HepG2 (cell line): ENCODE data around the gene RPAP2. TPM values are rescaled to one million over a fixed set of nuclear protein-coding genes. Genes with fewer than 3 reads are reported as not detected.
A peak's percentile ranks its signal among the peaks of the same experiment; 100 is the strongest.
"Not testable (repeated sequence)": the region's sequence is repeated elsewhere in the genome, so short reads cannot be mapped to it uniquely, and the experiment has no call there.

ENCODE experiments used
- ATAC-seq: fragments of 200-7000 bp; cut with Tn5 transposase; 3 replicates; pipeline ENCODE4 v1.9.1; 2020; ENCODE audit warnings: mild to moderate bottlenecking, moderate library complexity
- BruUV-seq: library from RNA; stranded (reverse); fragments of 400-500 nt; replicated peaks from 2 replicates; lab custom pipeline; 2021; lab: Mats Ljungman, UMichigan
- CTCF ChIA-PET: fragments of 300-600 bp; formaldehyde crosslinking; extraction: SDS; loops from one replicate; lab custom pipeline; 2021; ENCODE audit warnings: low total read pairs, inconsistent platforms, low intra/inter-chr PET ratio; lab: Yijun Ruan, JAX
- POLR2A ChIA-PET: fragments of 350-600 bp; sonication (Branson Sonifier 250); formaldehyde crosslinking; loops from one replicate; lab custom pipeline; 2020; ENCODE audit warnings: antibody characterized with exemption, inconsistent platforms; lab: Yijun Ruan, JAX
- DNase-seq: peaks from one replicate; pipeline ENCODE4 v3.0.0-alpha.2; 2015; ENCODE audit warnings: low spot score
- FAIRE-seq: peaks from 3 replicates; lab custom pipeline; 2011; peaks lifted over from hg19 to GRCh38; lab: Jason Lieb, UNC
- H2AFZ ChIP-seq: one replicate; pipeline ENCODE4 v1.6.1; 2011; ENCODE audit warnings: low read length, inconsistent platforms
- H3K27ac ChIP-seq: fragments of 300-600 bp; 3 replicates; pipeline ENCODE4 v1.8.0; 2011; ENCODE audit warnings: mixed run types, mild to moderate bottlenecking, mixed read lengths, low read length, inconsistent platforms; ENCODE audit not compliant: insufficient read depth; ENCODE audit errors: extremely low read length
- H3K27me3 ChIP-seq, 2 experiments: fragments of 200-600 bp in 1 of 2; 2 replicates in 1 of 2; 3 replicates in 1 of 2; pipeline versions ENCODE4 v1.6.0 to v1.8.0; 2011; ENCODE audit warnings: low read length in 2 of 2, mild to moderate bottlenecking in 2 of 2, moderate library complexity in 2 of 2, inconsistent platforms in 1 of 2; ENCODE audit not compliant: insufficient read depth in 2 of 2, control insufficient read depth in 1 of 2
- H3K36me3 ChIP-seq, 2 experiments: fragments of 200-600 bp in 1 of 2; replicated peaks in 1 of 2; 2 replicates in 1 of 2; 3 replicates in 1 of 2; pipeline versions ENCODE4 v1.5.1 to v1.8.0; 2011; ENCODE audit warnings: low read length in 2 of 2, inconsistent platforms in 1 of 2; ENCODE audit not compliant: insufficient read depth in 2 of 2, control insufficient read depth in 1 of 2
- H3K4me1 ChIP-seq: 2 replicates; pipeline ENCODE4 v1.5.1; 2012; ENCODE audit warnings: low read length, inconsistent platforms; ENCODE audit not compliant: insufficient read depth
- H3K4me2 ChIP-seq: 2 replicates; pipeline ENCODE4 v1.6.0; 2011; ENCODE audit warnings: low read depth, low read length, inconsistent platforms
- H3K4me3 ChIP-seq, 3 experiments: fragments of 200-600 bp in 1 of 3; sonication (generic), shearing (Covaris generic) in 1 of 3; replicated peaks in 1 of 3; 2 replicates each; pipeline ENCODE4 v1.5.1; 2011 to 2016; ENCODE audit warnings: low read length in 3 of 3, inconsistent platforms in 2 of 3, low read depth in 2 of 3, mild to moderate bottlenecking in 2 of 3, control low read depth in 1 of 3, mixed read lengths in 1 of 3; ENCODE audit not compliant: insufficient read depth in 1 of 3
- H3K79me2 ChIP-seq: one replicate; pipeline ENCODE4 v1.6.1; 2011; ENCODE audit warnings: low read length, inconsistent platforms; ENCODE audit not compliant: insufficient read depth
- H3K9ac ChIP-seq: 2 replicates; pipeline ENCODE4 v1.6.0; 2011; ENCODE audit warnings: mild to moderate bottlenecking, low read depth, low read length, inconsistent platforms; ENCODE audit not compliant: insufficient read depth
- H3K9me3 ChIP-seq: 2 replicates; pipeline ENCODE4 v1.5.1; 2012; ENCODE audit warnings: mild to moderate bottlenecking, low read length
- H4K20me1 ChIP-seq: 2 replicates; pipeline ENCODE4 v1.6.0; 2011; ENCODE audit warnings: inconsistent platforms, mild to moderate bottlenecking, low read length, moderate library complexity; ENCODE audit not compliant: insufficient read depth
- RAD21 ChIP-seq: fragments of 450-650 bp; formaldehyde crosslinking; IDR thresholded peaks from 2 replicates; pipeline ENCODE4 v1.5.0; 2020; ENCODE audit warnings: mild to moderate bottlenecking
- SMC3 ChIP-seq: IDR thresholded peaks from 2 replicates; pipeline ENCODE4 v1.6.1; 2011; ENCODE audit warnings: low read length, improper control_type of control experiment
- STAG1 ChIP-seq: sonication (generic); formaldehyde crosslinking; IDR thresholded peaks from 2 replicates; pipeline ENCODE4 v1.4.0; 2020; ENCODE audit warnings: missing genetic modification reagents
- ZNF501 ChIP-seq: sonication (generic); formaldehyde crosslinking; IDR thresholded peaks from 2 replicates; pipeline ENCODE4 v1.5.1; 2020; ENCODE audit warnings: mild to moderate bottlenecking, moderate library complexity, missing genetic modification reagents
- ZNF629 ChIP-seq: sonication (generic); formaldehyde crosslinking; conservative IDR thresholded peaks from 2 replicates; pipeline ENCODE4 v1.5.0; 2020; ENCODE audit warnings: missing genetic modification reagents
- ZSCAN20 ChIP-seq: sonication (generic); formaldehyde crosslinking; IDR thresholded peaks from 2 replicates; pipeline ENCODE4 v1.4.0; 2020; ENCODE audit warnings: missing genetic modification reagents, mild to moderate bottlenecking, borderline replicate concordance
- WGBS: methylation state at CpG from one replicate; pipeline ENCODE4 v1.1.6; 2017; ENCODE audit warnings: low lambda C conversion rate; 5-methylcytosine and 5-hydroxymethylcytosine counted together
- in situ Hi-C: cut with HindIII; loops from 2 replicates; pipeline ENCODE4 v1.10.0; 2017; ENCODE audit warnings: low pct_unique_long_range_greater_than_20kb; ENCODE audit not compliant: extremely low pct_ligation_motif_present
- intact Hi-C: fragments of 100-400 bp; cut with micrococcal nuclease; formaldehyde crosslinking; loops from one replicate; pipeline ENCODE4 v1.10.0; 2022; ENCODE audit not compliant: unreplicated experiment
- polyA plus RNA-seq, 8 experiments: library from polyadenylated mRNA; depleted of rRNA in 3 of 8; stranded (reverse) in 7 of 8; unstranded in 1 of 8; fragments of >200 nt; fragmentation: Illumina TruSeq in 4 of 8; extraction: Trizol in 4 of 8; gene quantifications; 2 replicates each; pipeline versions ENCODE4 v1.2.1 to v1.2.3, GENCODE V29; 2011 to 2016; ENCODE audit warnings: low read depth in 4 of 8, missing spikeins in 1 of 8, mixed read lengths in 1 of 8; ENCODE audit not compliant: insufficient read depth in 1 of 8
- total RNA-seq, 5 experiments: library from RNA; depleted of rRNA; stranded (reverse); fragments of >200 nt; fragmentation: Illumina TruSeq; extraction: Trizol; gene quantifications; 2 replicates each; pipeline ENCODE4 v1.2.3, GENCODE V29; 2016; ENCODE audit warnings: low read depth in 1 of 5
- TF ChIP-seq, protein P1 (sequence below): sonication (generic); formaldehyde crosslinking; IDR thresholded peaks from 2 replicates; pipeline ENCODE4 v1.5.0; 2020; ENCODE audit warnings: mild to moderate bottlenecking, missing genetic modification reagents, moderate library complexity

The RPAP2 gene
- total and polyA plus RNA-seq, 2 of the 13 experiments (the other 11 are each of a cell fraction or from before 2014, with no cell fraction given), result 10.0 to 34.8 TPM

DNA sequence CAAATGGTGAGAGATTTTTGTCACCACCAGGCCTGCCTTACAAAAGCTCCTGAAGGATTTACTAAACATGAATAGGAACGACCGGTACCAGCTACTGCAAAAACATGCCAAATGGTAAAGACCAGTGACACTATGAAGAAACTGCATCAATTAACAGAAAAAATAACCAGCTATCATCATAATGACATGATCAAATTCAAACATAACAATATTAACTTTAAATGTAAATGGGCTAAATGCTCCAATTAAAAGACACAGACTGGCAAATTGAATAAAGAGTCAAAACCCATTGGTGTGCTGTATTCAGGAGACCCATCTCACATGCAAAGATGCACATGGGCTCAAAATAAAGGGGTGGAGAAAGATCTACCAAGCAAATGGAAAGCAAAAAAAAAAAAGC is 17.4 kb upstream of the RPAP2 start:
- H3K9me3 ChIP-seq, H3K9ac ChIP-seq, H3K4me1 ChIP-seq, intact Hi-C loops, in situ Hi-C loops, DNase-seq, H3K27ac ChIP-seq, FAIRE-seq, CTCF ChIA-PET, H2AFZ ChIP-seq, ATAC-seq, H3K79me2 ChIP-seq, BruUV-seq, H3K4me3 ChIP-seq, POLR2A ChIA-PET, H4K20me1 ChIP-seq, H3K4me2 ChIP-seq, H3K27me3 ChIP-seq: not testable (repeated sequence)
- peaks cover 3 to 12% of the 10 kb centered on the region in 2 experiments; a peak in 3 of 5 replicates for H3K36me3 ChIP-seq
- 95% methylated on average over 2 of the region's 2 CpGs for WGBS

DNA sequence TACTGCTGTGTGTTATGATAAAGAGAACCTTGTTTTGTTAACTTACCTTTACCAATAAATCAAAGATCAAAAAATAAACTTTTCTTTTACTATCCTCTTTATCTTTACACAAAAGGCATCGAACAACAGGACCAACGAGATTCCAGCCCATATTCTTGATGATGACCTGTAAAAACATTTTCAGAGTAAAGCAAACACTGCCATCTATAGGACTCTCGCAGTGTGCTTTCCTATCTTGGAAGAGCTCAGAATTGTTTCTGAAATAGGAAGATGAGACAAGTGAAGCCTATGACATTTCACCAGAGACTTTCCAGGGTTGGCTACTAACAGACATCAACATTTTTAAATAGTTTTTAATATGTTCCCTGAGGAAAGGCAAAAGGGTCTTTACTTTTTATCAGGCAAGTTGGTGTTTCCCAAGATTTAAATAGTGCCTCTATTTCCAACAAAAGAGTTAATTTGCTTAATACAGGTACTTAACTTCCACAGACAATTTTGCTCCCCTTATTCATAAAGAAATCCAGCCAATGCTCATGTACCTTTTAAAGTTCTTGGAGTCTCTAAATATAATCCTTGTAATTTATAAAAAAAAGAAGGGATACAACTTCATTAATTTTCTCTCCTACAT is 7.4 kb upstream of the RPAP2 start:
- TF ChIP-seq STAG1 (CRISPR knock-in tag) (peak; percentile 78), RAD21 (CRISPR knock-in tag) (peak; percentile 41; the same call in 1 of the 2 replicates), ZSCAN20 (CRISPR knock-in tag) (no peak), ZNF501 (CRISPR knock-in tag) (no peak), SMC3 (peak; percentile 37; the same call in 1 of the 2 replicates), ZNF629 (CRISPR knock-in tag) (0 out of 2 replicates have a peak, but pooled peaks have one; percentile 36)
- TF ChIP-seq, protein P1, sequence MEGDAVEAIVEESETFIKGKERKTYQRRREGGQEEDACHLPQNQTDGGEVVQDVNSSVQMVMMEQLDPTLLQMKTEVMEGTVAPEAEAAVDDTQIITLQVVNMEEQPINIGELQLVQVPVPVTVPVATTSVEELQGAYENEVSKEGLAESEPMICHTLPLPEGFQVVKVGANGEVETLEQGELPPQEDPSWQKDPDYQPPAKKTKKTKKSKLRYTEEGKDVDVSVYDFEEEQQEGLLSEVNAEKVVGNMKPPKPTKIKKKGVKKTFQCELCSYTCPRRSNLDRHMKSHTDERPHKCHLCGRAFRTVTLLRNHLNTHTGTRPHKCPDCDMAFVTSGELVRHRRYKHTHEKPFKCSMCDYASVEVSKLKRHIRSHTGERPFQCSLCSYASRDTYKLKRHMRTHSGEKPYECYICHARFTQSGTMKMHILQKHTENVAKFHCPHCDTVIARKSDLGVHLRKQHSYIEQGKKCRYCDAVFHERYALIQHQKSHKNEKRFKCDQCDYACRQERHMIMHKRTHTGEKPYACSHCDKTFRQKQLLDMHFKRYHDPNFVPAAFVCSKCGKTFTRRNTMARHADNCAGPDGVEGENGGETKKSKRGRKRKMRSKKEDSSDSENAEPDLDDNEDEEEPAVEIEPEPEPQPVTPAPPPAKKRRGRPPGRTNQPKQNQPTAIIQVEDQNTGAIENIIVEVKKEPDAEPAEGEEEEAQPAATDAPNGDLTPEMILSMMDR, result peak; percentile 72
- TF ChIP-seq, all 625 proteins: peak for 5
- DNase-seq (peak; percentile 52), FAIRE-seq (peak; percentile 75), ATAC-seq (peak; percentile 70)
- Histone ChIP-seq H3K27ac (no peak overlapping the region), H3K9ac (no peak overlapping the region), H3K4me2 (no peak overlapping the region), H3K9me3 (no peaks in the 10 kb centered on the region), H3K27me3 (no peaks in the 10 kb centered on the region), H3K4me3 (no peak overlapping the region), H4K20me1 (no peaks in the 10 kb centered on the region), H2AFZ (no peak overlapping the region), H3K79me2 (no peaks in the 10 kb centered on the region), H3K36me3 (peaks cover 3 to 6% of the 10 kb centered on the region in 2 experiments; a peak in 4 of 5 replicates), H3K4me1 (no peaks in the 10 kb centered on the region)
- ChIA-PET CTCF (interaction anchor here (1.3 kb wide), 1 partner anchor 294 kb away, joined by 10 read pairs; no protein-coding TSS in a partner anchor), POLR2A (no interaction called here)
- 63% methylated on average over 3 of the region's 3 CpGs for WGBS
- BruUV-seq, result no TSS peak
- in situ Hi-C loops (loop anchor here (5.0 to 10.0 kb wide), 2 partner anchors 294 to 777 kb away; no protein-coding TSS in a partner anchor), intact Hi-C loops (loop anchor here (1.0 to 10.0 kb wide), 3 partner anchors 294 to 767 kb away; no protein-coding TSS in a partner anchor)
